IPS-18a (cell line): ENCODE results near the gene OSBPL9.

ENCODE experiments used
- H3K27ac ChIP-seq: one replicate; pipeline ENCODE4 v1.5.1; 2013; ENCODE audit warnings: low read length
- H3K27me3 ChIP-seq: one replicate; pipeline ENCODE4 v1.6.1; 2013; ENCODE audit warnings: mild to moderate bottlenecking, low read length; ENCODE audit not compliant: control insufficient read depth, insufficient read depth
- H3K36me3 ChIP-seq: one replicate; pipeline ENCODE4 v1.6.1; 2013; ENCODE audit warnings: low read depth, low read length; ENCODE audit not compliant: control insufficient read depth
- H3K4me1 ChIP-seq: one replicate; pipeline ENCODE4 v1.6.1; 2013; ENCODE audit warnings: low read depth, low read length; ENCODE audit not compliant: control insufficient read depth
- H3K4me3 ChIP-seq: one replicate; pipeline ENCODE4 v1.5.1; 2013; ENCODE audit warnings: low read length
- H3K9ac ChIP-seq: one replicate; pipeline ENCODE4 v1.6.1; 2013; ENCODE audit warnings: mild to moderate bottlenecking, low read length, moderate library complexity
- H3K9me3 ChIP-seq: one replicate; pipeline ENCODE4 v1.6.1; 2013; ENCODE audit warnings: low read depth, low read length; ENCODE audit not compliant: control insufficient read depth

The OSBPL9 gene

GRCh38 chr1:51671527-51672325, 54.8 kb downstream of the OSBPL9 start:
- Histone ChIP-seq H3K4me3 (no peak overlapping the region), H3K27me3 (no peaks in the 10 kb centered on the region), H3K4me1 (no peaks in the 10 kb centered on the region), H3K9me3 (no peaks in the 10 kb centered on the region), H3K27ac (no peak overlapping the region), H3K9ac (no peak overlapping the region), H3K36me3 (no peaks in the 10 kb centered on the region)

DNA sequence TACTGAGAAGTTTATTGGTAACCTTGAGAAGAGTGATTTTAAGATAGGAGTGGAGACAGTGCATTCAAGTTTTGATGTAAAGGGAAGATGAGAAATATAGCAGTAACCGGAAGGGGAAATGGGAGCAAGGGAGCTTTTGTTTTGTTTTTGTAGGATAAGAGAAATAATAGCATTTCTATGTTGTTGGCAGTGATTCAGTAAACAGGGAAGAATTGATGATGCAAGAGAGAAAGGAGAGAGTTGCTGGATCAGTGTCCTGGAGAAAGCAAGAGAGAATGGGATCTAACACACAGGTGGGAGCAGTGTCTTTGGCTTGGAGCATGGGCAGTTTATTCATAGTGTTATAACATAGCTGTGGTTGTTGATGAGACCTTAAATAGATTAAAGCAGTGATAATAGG, 56.4 kb downstream of the OSBPL9 start:
- no peak overlapping the region for H3K9ac ChIP-seq
- H3K27me3 ChIP-seq = no peaks in the 10 kb centered on the region
- H3K9me3 ChIP-seq = no peaks in the 10 kb centered on the region
- H3K36me3 ChIP-seq = no peaks in the 10 kb centered on the region
- no peak overlapping the region for H3K4me3 ChIP-seq
- no peak overlapping the region for H3K27ac ChIP-seq
- no peaks in the 10 kb centered on the region for H3K4me1 ChIP-seq

DNA sequence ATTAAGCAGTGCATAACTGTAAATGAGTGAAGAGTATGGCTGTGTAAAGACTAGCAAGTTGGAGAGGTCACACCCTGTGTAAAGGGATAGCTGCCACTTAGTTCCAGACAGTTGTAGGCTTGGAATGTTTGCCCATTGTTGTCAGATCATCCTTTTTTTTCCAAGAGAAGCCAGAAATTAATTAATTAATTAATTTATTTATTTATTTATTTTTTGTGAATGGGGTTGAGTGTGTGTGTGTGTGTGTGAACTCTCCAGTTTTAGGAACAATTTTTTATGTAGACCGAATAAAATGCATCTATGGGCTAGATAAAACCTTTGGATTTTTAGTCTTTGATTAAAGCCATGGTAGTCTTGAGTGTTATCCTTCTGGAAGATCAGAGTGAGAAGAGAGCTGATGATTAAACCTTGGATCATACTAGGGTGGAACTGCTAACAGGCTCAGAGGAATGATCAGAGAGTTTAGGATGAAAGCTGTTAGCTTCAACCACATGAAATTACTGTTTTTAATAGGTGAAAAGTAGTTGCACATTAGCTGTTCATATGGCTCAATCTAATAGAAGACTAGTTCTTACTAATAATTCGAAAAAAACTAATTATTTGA, 58.4 kb downstream of the OSBPL9 start:
- no peak overlapping the region for H3K27ac ChIP-seq
- no peaks in the 10 kb centered on the region for H3K27me3 ChIP-seq
- no peaks in the 10 kb centered on the region for H3K36me3 ChIP-seq
- H3K4me1 ChIP-seq = no peaks in the 10 kb centered on the region
- H3K9ac ChIP-seq = no peak overlapping the region
- no peaks in the 10 kb centered on the region for H3K9me3 ChIP-seq
- H3K4me3 ChIP-seq = no peak overlapping the region

GRCh38 chr1:51679435-51679834, 62.5 kb downstream of the OSBPL9 start:
- no peaks in the 10 kb centered on the region for H3K9me3 ChIP-seq
- H3K4me3 ChIP-seq = no peak overlapping the region
- no peak overlapping the region for H3K27ac ChIP-seq
- no peaks in the 10 kb centered on the region for H3K27me3 ChIP-seq
- no peaks in the 10 kb centered on the region for H3K36me3 ChIP-seq
- H3K4me1 ChIP-seq = no peaks in the 10 kb centered on the region
- H3K9ac ChIP-seq = no peak overlapping the region

GRCh38 chr1:51684776-51685175, 67.9 kb downstream of the OSBPL9 start:
- no peak overlapping the region for H3K27ac ChIP-seq
- H3K4me3 ChIP-seq = no peak overlapping the region
- no peaks in the 10 kb centered on the region for H3K27me3 ChIP-seq
- H3K36me3 ChIP-seq = no peaks in the 10 kb centered on the region
- peaks cover 3% of the 10 kb centered on the region for H3K4me1 ChIP-seq
- no peaks in the 10 kb centered on the region for H3K9me3 ChIP-seq
- no peak overlapping the region for H3K9ac ChIP-seq

GRCh38 chr1:51686450-51686849, 69.6 kb downstream of the OSBPL9 start:
- H3K27ac ChIP-seq = no peak overlapping the region
- no peaks in the 10 kb centered on the region for H3K27me3 ChIP-seq
- no peak overlapping the region for H3K9ac ChIP-seq
- H3K4me1 ChIP-seq = peaks cover 9% of the 10 kb centered on the region
- H3K9me3 ChIP-seq = no peaks in the 10 kb centered on the region
- H3K4me3 ChIP-seq = no peak overlapping the region
- no peaks in the 10 kb centered on the region for H3K36me3 ChIP-seq

- peaks cover 9% of the 10 kb centered on the region for H3K4me1 ChIP-seq
- H3K9ac ChIP-seq = no peak overlapping the region
- H3K9me3 ChIP-seq = no peaks in the 10 kb centered on the region
- H3K27ac ChIP-seq = no peak overlapping the region
- no peaks in the 10 kb centered on the region for H3K27me3 ChIP-seq
- H3K4me3 ChIP-seq = no peak overlapping the region
- no peaks in the 10 kb centered on the region for H3K36me3 ChIP-seq
Observed at GRCh38 chr1:51689075-51689440, 72.2 kb downstream of the OSBPL9 start.

GRCh38 chr1:51689643-51690042, 72.8 kb downstream of the OSBPL9 start:
- H3K4me1 ChIP-seq = peaks cover 9% of the 10 kb centered on the region
- no peaks in the 10 kb centered on the region for H3K9me3 ChIP-seq
- H3K36me3 ChIP-seq = no peaks in the 10 kb centered on the region
- no peak overlapping the region for H3K4me3 ChIP-seq
- no peak overlapping the region for H3K9ac ChIP-seq
- no peak overlapping the region for H3K27ac ChIP-seq
- H3K27me3 ChIP-seq = no peaks in the 10 kb centered on the region

DNA sequence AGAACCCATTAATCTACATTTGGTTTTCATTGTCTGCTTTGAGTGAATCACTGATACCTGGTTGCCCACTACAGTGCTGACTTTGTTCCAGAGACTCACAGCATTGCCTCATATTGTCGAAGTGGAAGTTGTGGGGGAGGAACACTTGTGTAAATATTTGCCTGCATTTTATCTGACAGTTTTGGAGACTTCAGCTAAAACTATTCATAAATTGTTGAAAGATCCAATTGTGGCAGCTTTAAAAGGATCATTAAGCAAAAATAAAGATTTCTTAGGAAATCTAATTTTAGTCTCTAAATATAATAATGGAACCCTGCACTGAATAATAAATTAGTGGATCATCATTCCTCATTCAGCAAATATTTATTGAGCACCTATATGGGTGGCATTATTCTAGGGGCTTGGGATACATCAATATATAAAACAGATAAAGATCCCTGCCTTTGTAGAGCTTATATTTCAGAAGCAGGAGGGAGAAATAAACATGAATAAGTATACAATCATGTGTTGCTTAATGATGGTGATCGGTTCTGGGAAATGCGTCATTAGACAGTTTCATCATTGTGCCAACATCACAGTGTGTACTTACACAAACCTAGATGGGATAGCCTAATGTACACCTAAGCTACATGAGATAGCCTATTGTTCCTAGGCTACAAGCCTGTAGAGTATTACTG, 73.5 kb downstream of the OSBPL9 start:
- H3K9ac ChIP-seq = no peak overlapping the region
- H3K36me3 ChIP-seq = no peaks in the 10 kb centered on the region
- no peaks in the 10 kb centered on the region for H3K27me3 ChIP-seq
- H3K4me3 ChIP-seq = no peak overlapping the region
- H3K4me1 ChIP-seq = peaks cover 9% of the 10 kb centered on the region
- no peaks in the 10 kb centered on the region for H3K9me3 ChIP-seq
- no peak overlapping the region for H3K27ac ChIP-seq

- Histone ChIP-seq H3K4me3 (no peak overlapping the region), H3K9ac (no peak overlapping the region), H3K4me1 (peaks cover 9% of the 10 kb centered on the region), H3K9me3 (no peaks in the 10 kb centered on the region), H3K36me3 (no peaks in the 10 kb centered on the region), H3K27ac (no peak overlapping the region), H3K27me3 (no peaks in the 10 kb centered on the region)
Observed at GRCh38 chr1:51691920-51692319, 75.0 kb downstream of the OSBPL9 start.

- Histone ChIP-seq H3K9me3 (no peaks in the 10 kb centered on the region), H3K9ac (no peak overlapping the region), H3K4me3 (no peak overlapping the region), H3K27me3 (no peaks in the 10 kb centered on the region), H3K36me3 (no peaks in the 10 kb centered on the region), H3K27ac (no peak overlapping the region), H3K4me1 (peaks cover 9% of the 10 kb centered on the region)
Observed at GRCh38 chr1:51693419-51694155, 76.7 kb downstream of the OSBPL9 start.
